Colonic mucosa (tissue), 4 donors: ENCODE results near the gene SLC38A11. TPM values are rescaled to one million over a fixed set of nuclear protein-coding genes. Genes with fewer than 3 reads are reported as not detected.
"Not testable (repeated sequence)": the region's sequence is repeated elsewhere in the genome, so short reads cannot be mapped to it uniquely, and the experiment has no call there.

ENCODE experiments used
- DNase-seq: peaks from one replicate; pipeline ENCODE4 v3.0.0-alpha.2; 2020
- H3K27ac ChIP-seq: fragments of 200-600 bp; one replicate; pipeline ENCODE4 v1.8.0; 2021
- H3K27me3 ChIP-seq: fragments of 200-600 bp; one replicate; pipeline ENCODE4 v1.8.0; 2021
- H3K36me3 ChIP-seq: fragments of 200-600 bp; one replicate; pipeline ENCODE4 v1.8.0; 2021
- H3K4me1 ChIP-seq: fragments of 200-600 bp; one replicate; pipeline ENCODE4 v1.8.0; 2021; ENCODE audit warnings: mild to moderate bottlenecking
- H3K4me3 ChIP-seq: fragments of 200-600 bp; one replicate; pipeline ENCODE4 v1.8.0; 2021
- H3K9ac ChIP-seq, 2 donors: one replicate each; pipeline ENCODE4 v1.7.0; 2013; ENCODE audit warnings: control low read depth in 2 of 2, low read depth in 2 of 2, low read length in 2 of 2
- H3K9me3 ChIP-seq: fragments of 200-600 bp; one replicate; pipeline ENCODE4 v1.8.0; 2021
- intact Hi-C: fragments of 100-400 bp; cut with DNase I; formaldehyde crosslinking; loops from one replicate; pipeline ENCODE4 v1.14.1; 2022
- total RNA-seq, 2 donors: library from RNA; stranded (reverse); fragmentation: NEBNext Ultra II Directional in 1 of 2; extraction: Animal tissue kit (Norgen Biotek cat#: 25700) in 1 of 2; gene quantifications; one replicate each; pipeline ENCODE4 v1.2.1, GENCODE V29; 2021
- TF ChIP-seq, protein P1 (sequence below): fragments of 200-600 bp; IDR thresholded peaks from one replicate; pipeline ENCODE4 v1.8.0; 2022; ENCODE audit warnings: antibody characterized with exemption, mild to moderate bottlenecking
- donor health status: healthy.
- donor health status: DM: no; HTN: no; CAD: no.
- donor health status: DM: no; HTN: no; CAD: no.

Gene SLC38A11
- total RNA-seq, 2 donors from 2014 or later = 1.5 to 3.0 TPM

DNA sequence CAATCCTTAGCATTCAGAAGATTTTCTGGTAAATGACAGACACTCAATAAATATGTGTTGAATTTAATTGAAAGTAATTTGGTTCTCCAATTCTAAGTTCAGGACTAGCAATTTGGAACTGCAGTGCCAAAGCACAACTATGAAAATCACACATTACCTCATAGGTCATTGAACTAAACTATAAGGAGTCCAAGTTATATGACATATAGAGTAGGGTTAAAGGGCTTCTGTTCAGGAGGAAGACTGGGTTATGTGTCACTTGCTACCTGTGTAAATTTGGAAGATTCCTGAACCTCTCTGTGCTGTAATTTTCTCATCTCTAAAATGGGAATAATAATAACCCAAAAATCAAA is 85.9 kb downstream of the SLC38A11 start:
- Histone ChIP-seq H3K4me1 (no peaks in the 10 kb centered on the region), H3K36me3 (no peaks in the 10 kb centered on the region), H3K4me3 (no peak overlapping the region), H3K9me3 (no peaks in the 10 kb centered on the region), H3K27me3 (no peaks in the 10 kb centered on the region), H3K9ac (no peak overlapping the region), H3K27ac (no peak overlapping the region)
- no peak for DNase-seq
- TF ChIP-seq, protein P1, sequence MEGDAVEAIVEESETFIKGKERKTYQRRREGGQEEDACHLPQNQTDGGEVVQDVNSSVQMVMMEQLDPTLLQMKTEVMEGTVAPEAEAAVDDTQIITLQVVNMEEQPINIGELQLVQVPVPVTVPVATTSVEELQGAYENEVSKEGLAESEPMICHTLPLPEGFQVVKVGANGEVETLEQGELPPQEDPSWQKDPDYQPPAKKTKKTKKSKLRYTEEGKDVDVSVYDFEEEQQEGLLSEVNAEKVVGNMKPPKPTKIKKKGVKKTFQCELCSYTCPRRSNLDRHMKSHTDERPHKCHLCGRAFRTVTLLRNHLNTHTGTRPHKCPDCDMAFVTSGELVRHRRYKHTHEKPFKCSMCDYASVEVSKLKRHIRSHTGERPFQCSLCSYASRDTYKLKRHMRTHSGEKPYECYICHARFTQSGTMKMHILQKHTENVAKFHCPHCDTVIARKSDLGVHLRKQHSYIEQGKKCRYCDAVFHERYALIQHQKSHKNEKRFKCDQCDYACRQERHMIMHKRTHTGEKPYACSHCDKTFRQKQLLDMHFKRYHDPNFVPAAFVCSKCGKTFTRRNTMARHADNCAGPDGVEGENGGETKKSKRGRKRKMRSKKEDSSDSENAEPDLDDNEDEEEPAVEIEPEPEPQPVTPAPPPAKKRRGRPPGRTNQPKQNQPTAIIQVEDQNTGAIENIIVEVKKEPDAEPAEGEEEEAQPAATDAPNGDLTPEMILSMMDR = no peak
- intact Hi-C loops = no loop called here

DNA sequence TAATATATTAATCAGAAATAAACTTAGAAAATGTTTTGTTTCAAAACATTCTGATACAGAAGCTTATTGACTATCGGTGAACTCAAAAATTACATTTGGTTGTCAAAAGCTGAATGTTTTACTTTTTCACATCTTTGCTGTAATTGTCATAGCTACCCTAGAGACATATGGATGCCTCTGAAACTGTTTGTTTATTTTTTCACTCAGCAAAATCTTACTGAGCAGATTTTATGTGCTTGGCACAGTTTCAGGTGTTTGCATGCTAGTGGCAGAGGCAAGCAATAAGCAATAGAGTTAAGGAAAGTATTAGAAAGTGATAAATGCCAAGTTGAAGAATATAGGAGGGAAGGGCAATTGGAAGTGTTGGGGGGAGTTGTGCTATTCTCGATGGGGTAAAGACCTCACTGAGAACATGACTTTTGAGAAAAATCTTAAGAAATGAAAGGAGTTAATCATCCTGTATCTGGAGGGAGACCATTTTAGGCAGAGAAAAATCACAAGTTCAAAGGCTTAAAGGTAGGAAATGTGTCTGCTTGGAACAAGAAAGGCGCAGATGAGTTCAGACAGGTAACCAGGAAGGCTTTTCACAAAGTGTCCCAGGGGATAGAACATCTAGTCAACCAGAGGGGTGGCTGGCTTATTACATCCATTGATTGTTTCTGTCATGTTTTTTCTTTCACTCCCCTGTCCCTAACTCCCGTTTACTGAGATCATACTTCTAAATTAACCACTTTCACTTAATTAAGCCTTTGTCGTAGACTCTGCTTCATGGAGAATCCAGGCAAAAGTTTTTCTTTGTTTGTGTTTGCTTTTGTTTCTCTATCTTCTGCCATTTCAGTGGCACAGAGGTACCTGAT is 86.5 kb downstream of the SLC38A11 start:
- intact Hi-C loops = no loop called here
- Histone ChIP-seq H3K4me1 (no peaks in the 10 kb centered on the region), H3K27me3 (no peaks in the 10 kb centered on the region), H3K4me3 (no peak overlapping the region), H3K36me3 (no peaks in the 10 kb centered on the region), H3K9me3 (no peaks in the 10 kb centered on the region), H3K27ac (no peak overlapping the region), H3K9ac (no peak overlapping the region)
- no peak for DNase-seq
- TF ChIP-seq, protein P1 = no peak

GRCh38 chr2:164867779-164868397 is 87.4 kb downstream of the SLC38A11 start:
- Histone ChIP-seq H3K9me3 (no peaks in the 10 kb centered on the region), H3K27me3 (no peaks in the 10 kb centered on the region), H3K9ac (no peak overlapping the region), H3K27ac (no peak overlapping the region), H3K36me3 (no peaks in the 10 kb centered on the region), H3K4me3 (no peak overlapping the region), H3K4me1 (no peaks in the 10 kb centered on the region)
- intact Hi-C loops = no loop called here
- no peak for DNase-seq
- TF ChIP-seq, protein P1 = no peak

DNA sequence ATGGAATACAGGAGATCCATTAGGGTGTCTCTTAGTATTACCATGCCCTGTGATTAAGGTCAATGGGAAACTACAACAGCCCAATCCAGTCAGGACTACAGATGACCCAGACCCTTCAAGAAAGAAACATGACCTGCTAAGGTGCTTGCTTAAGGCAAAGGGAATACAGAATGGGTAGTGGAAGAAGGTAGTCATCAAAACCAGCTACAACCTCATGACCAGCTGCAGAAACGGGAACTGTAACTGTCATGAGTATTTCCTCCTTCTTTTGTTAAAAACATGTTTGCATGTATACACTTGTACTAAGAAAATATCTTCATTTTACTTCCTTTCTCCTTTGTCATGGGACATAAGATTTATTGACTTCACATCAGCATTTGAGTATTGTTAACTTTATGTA is 88.9 kb downstream of the SLC38A11 start:
- H3K36me3 ChIP-seq, intact Hi-C loops, H3K27ac ChIP-seq, H3K4me3 ChIP-seq, H3K9me3 ChIP-seq, H3K27me3 ChIP-seq, H3K9ac ChIP-seq, DNase-seq, H3K4me1 ChIP-seq: not testable (repeated sequence)

- TF ChIP-seq, protein P1 = no peak
- Histone ChIP-seq H3K4me3 (no peak overlapping the region), H3K27ac (no peak overlapping the region), H3K27me3 (no peaks in the 10 kb centered on the region), H3K9ac (no peak overlapping the region), H3K9me3 (no peaks in the 10 kb centered on the region), H3K4me1 (no peaks in the 10 kb centered on the region), H3K36me3 (no peaks in the 10 kb centered on the region)
- intact Hi-C loops = no loop called here
- DNase-seq = no peak
Measured at GRCh38 chr2:164860694-164861042, 94.7 kb downstream of the SLC38A11 start.

DNA sequence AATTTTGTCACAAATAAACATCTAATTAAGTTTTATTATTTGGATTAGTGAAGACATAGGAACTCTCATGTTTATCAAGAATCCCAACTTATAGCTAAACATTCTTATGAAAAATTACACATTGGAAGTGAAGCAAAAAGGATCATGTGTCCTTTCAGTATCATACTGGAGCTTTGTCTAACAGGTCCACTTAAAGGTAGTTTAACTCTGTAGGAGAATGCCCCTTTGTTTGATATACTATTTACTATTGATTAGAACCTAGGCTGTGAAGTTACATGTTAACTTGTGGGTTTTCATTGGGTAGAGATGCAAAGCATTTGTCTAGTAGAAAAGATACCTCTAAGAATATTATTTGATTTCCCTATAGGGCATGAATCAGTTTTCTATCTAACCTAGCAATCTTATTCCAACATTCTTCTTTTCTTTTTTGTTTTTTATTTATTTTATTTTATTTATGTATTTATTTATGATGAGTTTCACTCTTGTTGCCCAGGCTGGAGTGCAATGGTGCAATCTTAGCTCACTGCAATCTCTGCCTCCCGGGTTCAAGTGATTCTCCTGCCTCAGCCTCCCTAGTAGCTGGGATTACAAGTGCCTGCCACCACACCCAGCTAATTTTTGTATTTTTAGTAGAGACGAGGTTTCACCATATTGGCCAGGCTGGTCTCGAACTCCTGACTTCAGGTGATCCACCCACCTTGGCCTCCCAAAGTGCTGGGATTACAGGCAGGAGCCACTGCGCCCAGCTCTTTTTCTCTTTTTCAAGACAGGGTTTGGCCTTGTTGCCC is 95.2 kb downstream of the SLC38A11 start:
- H3K4me3 ChIP-seq, intact Hi-C loops, H3K4me1 ChIP-seq, H3K9ac ChIP-seq, H3K36me3 ChIP-seq, H3K9me3 ChIP-seq, DNase-seq, H3K27me3 ChIP-seq, H3K27ac ChIP-seq: not testable (repeated sequence)
